ENCODE data around the gene MNAT1.
"Not testable (repeated sequence)": the region's sequence is repeated elsewhere in the genome, so short reads cannot be mapped to it uniquely, and the experiment has no call there.

The MNAT1 gene

DNA sequence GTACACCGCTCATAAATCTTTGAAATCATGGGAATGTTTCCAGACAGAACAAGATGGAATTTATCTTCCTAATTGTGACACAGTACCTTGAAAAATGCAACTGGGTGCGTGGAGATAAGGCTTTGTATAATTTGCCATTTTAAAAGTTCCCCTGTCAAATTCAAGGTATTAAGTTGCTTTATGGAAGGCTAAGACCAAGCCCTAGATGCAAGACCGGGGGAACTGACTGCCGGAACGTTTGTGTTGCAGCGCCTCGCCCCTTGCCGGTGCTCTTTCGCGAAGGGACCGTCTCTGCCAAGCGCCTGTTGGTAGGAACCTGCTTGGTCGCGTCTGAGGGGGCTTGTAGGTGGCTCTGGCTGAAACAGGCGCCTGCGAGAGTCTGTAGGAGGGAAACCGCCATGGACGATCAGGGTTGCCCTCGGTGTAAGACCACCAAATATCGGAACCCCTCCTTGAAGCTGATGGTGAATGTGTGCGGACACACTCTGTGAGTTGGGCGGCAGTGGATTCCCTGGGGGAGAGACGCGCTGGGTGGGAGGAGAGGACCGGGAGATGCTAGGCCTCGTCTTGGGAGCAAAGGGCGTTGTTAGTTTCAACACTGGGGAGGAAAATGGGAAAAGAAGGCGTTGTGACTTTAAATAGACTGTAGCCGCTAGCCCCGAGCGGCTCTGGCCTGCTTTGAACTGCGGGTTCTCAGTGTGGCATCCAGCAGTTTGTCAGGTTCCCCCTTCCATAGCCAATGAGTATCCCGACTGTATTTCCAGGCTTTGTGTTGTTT is at the start of gene MNAT1:
Gene MNAT1, plus strand, starts transcription at position 297 of the 778 bp plus-strand sequence. Its CDS starts 102 bp downstream, at position 399.
- DNase-seq: peak; percentile 93

DNA sequence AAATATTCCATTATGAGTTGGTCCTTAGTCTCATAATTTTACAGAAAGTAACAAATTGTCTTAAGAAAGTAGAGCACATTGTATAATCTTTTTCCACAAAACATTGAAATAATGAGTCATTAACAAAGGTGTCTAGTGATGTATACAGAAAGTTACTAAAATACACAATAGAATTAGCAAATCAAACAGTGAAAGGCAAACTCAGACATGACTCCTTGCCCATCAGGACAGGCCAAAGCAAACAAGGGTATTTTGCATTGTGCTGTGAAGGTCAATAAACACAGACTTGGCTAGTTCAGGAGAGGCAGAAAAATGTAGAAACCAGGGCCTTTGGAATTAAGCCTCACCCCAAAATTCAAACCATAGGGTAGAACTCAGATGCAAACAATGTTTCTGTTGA is 47.7 kb upstream of the MNAT1 start:
- DNase-seq: no peak

DNA sequence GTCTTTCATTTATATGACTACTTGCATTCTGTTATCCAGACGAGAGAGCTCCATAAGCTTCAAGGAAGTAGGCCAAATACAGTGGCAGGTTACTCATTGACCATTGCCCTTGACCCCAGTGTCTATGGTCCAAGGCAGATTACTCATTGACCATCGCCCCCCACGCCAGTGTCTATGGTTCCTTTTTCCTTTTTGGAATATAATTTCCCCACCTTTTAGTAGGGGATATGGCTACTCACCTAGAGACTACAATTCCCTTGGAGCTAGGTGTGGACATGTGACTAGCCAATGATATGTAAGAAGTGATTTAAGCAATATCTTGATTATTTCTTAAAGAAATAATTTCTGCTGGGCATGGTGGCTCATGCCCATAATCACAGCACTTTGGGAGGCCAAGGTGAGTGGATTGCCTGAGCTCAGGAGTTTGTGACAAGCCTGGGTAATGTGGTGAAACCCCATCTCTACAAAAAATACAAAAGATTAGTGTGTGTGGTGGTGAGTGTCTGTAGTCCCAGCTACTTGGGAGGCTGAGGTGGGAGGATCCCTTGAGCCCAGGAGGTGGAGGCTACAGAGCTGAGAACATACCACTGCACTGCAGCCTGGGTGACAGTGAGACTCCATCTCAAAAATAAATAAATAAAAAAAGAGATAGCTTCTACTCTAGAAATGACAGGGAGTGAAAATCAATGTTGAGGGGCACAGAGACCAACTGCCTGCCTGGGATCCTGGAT is 43.0 kb upstream of the MNAT1 start:
- no peak for DNase-seq

DNA sequence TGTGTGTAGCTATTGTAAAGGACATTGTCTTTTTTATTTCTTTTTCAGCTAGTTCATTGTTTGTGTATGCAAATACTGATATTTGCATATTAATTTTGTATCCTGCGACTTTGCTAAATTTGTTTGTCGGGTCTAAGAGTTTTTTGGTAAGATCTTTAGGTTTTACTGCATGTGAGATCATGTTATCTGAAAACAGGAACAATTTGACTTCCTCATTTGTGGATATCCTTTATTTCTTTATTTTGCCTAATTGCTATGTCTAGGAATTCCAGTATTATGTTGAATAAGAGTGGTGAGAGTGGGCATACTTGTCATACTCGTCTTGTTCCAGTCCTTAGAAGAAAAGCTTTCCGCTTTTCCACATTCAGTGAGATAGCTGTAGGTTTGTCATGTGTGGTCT is 39.2 kb upstream of the MNAT1 start:
- no peak for DNase-seq

DNA sequence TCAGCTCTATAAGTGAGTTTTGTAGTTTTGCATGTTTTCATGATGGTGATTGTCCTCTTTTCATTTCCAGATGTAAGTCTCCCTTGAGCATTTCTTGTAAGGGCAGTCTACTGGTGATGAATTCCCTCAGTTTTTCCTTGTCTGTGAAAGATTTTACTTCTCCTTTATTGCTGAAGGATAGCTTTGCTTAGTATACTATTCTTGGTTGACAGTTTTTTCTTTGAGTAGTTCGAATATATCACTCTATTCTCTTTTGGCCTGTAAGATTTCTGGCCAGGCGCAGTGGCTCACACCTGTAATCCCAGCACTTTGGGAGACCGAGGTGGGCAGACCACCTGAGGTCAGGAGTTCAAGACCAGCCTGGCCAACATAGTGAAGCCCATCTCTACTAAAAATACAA is 34.0 kb upstream of the MNAT1 start:
- no peak for DNase-seq

DNA sequence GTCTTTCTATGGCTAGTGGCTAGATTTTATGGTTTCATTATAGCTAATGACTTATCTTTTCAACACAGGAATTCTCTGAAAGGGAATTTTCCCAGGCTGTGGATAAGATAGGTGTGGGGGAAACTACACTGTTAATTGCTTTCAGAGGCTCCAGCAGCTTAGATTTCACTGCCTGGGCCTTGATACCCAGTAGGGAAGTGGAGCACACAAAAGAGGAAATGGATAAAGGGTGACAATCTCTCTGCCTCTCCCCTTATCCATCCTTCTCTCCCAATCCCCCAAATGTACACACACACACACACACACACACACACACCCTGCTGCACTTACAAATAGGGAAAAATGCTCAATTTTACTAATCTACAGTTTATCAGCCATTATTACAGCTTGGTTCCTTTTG is 29.5 kb upstream of the MNAT1 start:
- no peak for DNase-seq

DNA sequence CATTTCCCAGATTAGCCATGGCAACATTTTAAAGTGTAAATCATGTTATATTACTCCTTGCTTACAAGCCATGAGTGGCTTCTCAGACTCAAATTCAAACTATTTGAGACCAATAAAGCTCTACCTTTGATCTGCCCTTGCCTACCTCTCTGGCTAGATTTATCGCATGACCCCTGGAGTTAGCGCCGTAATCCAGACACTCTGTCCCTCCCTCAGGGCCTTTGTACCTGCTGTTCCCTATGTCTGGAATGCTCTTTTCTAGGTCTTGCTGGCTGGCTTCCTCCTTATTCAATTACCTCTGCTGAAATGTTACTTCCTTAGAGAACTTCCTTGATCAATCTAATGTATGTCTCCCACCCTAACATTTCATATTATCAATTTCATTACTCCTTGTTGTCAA is 26.7 kb upstream of the MNAT1 start:
- no peak for DNase-seq

DNA sequence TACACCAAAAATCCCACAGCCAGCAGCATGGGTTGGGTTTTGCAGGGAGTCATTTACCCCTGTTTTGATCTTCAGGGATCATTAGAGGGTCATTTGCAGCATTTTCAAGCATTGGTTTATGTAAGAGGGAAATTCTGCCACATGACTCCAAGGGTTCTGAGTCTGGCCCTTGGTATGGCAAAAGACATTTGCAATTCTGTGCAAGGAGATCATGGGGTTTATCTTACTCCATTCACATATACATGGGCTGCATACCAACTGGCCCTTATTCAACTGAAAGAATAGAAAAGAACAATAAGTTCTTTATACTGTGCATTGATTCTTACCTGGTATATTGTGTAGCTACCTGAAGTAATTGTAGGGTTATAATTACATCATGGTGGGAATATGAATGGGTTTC is 24.1 kb upstream of the MNAT1 start:
- DNase-seq: no peak

DNA sequence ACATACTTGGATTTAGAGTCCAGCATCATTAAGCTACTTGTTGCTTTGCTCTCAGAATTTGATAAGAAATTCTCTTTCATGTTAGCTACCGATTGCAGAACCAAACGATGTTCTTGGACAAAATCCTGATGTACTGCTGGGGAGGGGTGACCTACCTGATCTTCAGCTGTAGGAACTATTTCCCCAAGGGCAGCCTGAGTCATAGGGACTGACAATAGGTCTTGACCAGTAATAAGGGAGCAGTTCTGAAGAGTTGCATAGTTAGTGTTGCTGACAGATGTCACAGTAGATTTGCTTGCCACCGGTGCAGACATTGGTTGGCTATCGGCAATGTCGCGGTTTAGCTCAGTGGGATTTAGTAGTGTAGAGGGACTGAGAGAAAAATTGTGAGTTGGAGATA is 21.0 kb upstream of the MNAT1 start:
- no peak for DNase-seq

DNA sequence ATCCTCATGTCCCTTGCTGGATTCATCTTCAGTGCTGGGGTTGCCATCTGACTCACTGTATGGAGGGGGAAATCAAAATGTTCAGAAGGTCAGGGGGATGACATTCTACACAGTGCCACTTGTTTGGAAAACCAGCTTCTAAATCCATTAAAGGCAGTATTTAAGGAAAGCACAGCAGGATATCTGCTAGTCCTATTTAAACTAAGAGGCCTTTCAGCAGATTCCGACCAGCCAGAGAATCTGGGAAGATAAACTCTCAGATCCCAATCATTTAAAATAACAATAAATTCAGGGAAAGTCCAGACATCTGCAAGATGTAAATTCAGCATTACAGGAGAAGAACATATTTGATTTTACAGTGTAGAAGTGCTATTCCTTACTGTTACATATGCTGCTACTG is 14.2 kb upstream of the MNAT1 start:
- DNase-seq: no peak

DNA sequence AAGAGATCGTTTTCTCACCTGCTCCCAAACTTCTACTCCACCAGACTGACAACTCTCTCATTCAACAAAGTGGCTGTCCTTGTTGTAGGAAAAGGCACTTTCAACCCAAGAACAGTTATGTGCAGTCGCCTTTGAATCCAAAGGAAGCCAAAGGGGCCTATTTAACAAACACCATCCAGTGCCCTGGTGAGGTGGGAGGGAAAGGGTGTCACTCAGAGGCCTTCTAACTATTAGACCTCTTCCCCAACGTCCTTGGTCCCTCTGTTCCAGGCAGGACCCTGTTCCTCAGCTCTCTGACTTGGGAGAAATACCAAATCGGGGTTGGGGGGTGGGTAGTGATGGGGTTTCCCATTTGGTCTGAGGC is 13.6 kb upstream of the MNAT1 start:
- DNase-seq: no peak

DNA sequence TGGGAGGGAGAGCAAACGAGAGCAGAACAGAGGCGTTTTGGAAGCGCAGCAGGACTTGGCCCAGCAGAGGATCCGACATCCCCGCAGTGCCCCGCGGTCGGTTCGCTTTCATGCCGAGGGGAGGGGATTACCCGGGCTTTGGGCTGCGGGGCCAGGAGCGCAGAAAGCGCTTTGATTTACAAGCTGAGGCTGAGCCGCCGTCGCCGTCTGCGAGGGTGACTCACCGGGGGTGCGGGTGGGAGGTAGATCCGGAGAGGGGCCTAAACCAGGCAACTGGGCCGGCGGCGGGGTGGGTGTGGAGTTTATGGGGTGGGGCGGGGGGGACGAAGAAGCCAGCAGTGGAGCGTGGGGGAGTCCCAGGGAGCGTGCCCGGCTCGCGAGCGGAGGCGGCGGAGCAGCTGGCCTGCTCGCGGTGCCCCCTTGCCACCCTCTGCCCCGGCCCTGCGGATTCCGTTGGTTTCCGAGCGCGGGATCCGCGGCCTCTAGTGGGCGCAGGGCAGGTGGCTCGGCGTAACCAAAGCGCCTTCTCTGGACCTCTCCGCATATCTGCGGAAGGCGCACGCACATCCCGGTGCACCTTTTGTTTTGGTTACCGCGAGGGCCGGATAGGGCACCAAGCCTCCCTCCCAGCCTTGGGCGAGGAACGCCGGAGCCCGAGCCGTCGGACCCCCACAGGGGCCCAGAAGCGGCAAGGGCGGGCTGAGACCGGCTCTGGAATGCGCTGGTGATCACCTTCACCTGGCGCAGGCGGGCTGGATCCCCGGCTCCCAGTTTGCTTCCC is 13.0 kb upstream of the MNAT1 start:
- no peak for DNase-seq

DNA sequence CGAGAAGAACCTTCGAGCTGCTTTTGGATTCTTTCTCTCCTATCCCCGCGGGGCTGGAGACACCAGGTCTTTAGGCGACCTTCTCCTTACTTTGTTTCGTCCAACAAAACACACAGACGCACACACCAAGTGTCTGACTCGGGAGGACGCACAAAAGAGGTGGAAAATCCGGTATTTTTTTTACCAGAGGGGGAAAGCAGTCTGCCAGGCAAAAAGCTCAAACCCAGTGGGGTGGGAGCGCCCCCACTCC is 12.5 kb upstream of the MNAT1 start:
- no peak for DNase-seq

DNA sequence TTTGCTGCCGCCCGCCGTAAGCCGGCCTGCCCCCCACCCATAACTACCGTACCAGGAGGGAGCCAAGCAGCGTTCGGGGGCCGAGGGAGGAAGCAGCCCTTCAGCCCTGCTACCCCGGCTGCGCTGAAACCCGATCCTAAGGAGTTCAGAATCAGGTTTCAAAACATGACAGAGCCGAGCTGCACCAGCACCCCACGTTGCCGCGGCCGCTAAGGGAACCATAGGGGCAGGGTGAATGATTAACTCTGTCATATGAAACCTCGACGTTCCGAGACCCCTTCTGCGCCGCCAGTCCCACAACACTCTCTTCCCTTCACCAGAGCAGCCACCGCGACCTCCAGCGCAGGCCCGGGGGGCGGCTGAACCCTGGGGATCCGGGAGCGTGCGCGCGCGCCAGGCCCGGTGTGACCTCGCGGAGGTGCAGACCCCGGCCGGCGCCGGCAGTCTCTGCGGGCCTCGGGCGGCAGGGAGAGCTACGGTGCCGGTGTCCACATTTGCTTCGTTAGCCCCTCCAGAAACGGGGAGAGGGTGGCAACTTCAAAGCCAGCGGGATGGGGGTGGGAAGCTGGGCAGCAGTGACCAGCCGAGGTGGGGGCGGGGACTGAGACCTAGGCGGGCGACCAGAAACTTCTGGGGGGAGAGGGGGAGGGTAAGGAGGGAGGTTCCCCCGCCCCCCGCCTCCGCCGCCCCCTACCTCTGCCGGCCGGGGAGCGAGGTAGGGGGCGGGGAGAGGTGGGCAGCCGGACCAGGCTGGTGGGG is 12.0 kb upstream of the MNAT1 start:
- DNase-seq: peak; percentile 59

DNA sequence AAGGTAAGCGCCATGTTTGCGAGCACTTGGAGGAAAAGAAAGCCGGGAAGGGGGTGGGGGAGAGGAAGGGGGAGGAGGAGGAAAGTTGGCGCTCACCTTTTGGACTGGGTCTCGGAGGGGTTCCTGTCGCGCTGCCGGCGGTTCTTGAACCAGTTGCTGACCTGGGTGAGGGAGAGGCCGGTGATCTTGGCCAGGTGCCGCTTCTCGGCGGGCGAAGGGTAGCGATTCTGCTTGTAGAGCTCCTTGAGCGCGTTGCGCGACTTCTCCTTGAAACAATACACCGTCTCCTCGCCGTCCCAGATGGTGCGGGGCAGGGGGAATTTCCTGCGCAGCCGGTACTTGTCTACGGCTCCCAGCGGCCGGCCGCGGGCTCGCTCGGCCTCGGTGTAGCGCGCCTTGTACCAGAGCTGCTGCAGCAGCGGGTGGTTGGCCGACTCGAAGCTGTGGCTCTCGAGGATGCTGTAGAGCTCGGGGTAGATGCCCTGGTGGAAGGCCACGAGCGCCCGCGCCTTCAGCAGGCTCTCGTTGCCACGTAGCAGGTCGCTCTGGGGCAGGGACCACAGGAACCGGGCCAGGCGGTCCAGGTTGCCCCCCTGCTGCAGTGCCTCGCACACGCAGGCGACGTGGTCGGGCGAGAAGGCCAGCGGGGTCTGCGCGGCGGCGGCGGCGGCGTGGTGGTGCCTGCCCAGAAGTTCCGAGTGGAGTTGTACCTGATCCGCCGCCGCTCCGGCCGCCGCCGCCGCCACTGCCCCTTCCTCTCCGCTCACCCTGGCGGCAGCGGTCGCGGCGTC is 11.2 kb upstream of the MNAT1 start:
- DNase-seq: no peak

DNA sequence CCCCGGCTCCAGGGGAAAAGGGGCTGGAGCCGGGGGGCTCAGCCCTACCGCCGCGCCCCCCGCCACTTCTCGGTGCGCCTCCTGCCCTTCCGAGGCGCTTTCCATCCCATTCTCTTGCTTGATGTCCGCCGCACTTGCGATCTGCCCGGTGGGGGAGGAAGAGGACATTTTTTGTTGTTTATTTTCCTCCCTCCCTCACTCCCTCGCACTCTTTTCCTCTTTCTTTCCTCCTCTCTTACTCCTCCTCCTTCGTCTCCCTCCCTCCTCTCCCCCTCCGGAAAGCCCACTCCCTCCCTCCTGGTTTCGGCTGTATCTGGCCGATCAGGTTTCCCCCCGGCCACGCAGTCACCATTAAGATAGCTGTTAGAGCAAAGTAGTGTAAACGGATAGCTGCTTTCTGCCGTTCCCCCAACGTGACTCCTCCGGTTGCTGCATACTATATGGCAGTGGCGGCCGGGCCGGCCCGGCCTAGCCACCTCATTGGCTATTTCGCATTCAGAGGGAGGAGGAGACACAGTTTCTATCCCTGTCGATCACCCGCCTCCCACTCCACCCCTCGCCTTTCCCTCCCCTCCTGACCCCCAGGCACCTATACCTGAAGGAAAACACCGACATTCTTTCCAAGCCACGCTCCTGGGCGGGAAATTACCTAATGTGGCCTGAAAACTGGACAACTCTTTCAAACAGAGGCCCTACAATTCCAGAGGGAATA is 10.5 kb upstream of the MNAT1 start, which contains the start of gene SIX4:
Gene SIX4, minus strand, starts transcription at position 445 of the 712 bp plus-strand sequence. Its CDS starts 277 bp downstream, at position 168.
- DNase-seq: peak; percentile 68

DNA sequence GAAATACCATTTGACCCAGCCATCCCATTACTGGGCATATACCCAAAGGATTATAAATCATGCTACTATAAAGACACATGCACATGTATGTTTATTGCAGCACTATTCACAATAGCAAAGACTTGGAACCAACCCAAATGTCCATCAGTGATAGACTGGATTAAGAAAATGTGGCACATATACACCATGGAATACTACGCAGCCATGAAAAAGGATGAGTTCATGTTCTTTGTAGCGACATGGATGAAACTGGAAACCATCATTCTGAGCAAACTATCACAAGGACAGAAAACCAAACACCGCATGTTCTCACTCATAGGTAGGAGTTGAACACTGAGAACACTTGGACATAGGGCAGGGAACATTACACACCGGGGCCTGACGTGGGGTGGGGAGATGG is 3.3 kb upstream of the MNAT1 start:
- DNase-seq: not testable (repeated sequence)

DNA sequence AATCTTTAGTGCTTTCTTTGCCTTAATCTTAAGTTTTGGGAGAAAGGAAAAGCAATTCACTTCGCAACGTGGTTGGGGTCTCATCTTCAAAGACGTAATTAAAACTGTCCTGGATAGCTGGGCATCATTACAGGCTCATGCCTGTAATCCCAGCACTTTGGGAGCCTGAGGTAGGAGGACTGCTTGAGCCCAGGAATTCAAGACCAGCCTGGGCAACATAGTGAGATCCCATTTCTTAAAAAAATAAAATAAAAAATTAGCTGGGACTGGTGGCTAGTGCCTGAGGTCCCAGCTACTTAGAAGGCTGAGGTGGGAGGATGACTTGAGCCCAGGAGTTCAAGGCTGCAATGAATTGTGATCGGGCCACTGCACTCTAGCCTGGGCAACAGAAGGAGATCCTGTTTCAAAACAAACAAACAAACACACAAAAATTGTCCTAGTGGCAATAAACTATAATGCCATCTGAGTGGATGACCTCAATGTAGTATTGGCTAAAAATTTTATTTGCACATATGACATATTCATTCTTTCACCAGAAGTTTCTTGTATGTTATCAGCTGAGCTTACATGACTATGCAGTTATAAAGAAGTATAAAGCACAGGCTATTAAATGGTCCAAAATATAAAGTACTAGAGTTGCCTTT is 1.6 kb upstream of the MNAT1 start:
- DNase-seq: no peak

DNA sequence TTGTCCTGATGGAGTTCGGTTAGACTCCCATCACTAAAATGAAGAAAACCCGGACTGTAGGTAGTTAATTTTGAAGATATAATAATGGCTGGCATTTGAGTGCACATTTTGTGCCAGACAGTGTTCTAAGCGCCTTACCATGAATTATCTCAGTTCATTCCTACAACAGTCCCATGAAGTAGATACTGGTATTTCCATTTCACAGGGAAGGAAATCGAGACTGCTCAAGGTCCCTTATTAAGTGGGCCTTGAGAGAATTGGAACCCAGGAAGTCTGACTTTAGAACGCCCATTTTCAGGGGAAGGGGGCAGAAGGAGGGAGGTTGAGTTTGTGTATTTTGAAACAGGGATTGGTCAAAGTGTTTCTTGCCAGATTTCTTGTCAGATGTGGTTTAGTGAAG is 855 bp downstream of the MNAT1 start:
- DNase-seq: no peak

DNA sequence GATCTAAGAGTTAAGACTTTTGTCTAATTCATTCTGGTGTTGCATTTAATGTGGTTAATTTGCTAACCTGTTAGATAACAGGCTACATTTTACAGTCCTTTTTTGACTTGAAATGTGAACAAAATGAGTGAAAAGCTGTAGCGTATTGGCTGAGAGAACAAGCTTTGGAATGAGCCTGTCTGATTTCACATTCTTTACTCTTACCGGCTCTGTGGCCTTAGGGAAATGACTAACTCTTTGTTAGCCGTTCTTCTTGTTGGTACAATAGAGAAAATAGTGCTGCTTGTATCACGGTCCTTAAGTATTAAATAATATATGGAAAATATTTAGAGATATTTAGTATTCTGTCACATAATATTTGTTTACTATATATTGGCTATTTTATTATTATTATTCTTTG is 1.9 kb downstream of the MNAT1 start:
- DNase-seq: no peak

DNA sequence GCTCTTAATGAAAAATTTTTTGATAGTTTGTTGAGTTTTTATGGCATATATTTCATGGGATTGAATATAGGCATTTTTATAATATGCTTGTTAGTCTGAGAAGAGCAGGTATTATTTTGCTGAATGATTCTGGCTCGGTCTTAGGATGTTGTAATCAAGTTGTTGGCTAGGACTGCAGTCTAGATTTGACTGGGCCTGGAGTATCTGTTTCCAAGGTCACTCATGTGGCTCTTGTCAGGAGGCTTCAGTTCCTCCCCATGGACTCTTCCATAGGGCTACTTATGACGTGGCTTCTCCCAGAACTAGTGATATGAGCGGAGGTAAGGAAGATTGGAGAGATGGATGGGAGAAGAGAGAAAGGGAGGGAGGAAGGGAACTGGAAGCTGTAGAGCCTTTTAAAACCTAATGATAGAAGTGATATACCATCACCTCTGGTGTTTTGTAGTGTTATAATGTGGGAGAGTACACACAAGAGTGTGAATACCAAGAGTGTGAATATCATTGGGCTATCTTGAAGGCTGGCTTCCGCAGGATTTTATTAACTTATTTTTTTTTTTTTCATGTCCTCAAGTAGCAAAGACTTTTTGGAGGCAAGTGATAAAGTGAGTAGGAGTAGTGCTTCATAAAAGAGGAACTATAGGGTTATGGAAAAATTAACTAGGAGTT is 4.4 kb downstream of the MNAT1 start:
- DNase-seq: no peak

All from NCI-H1694 treated with DMSO at 0.1 percent for 48 hours (cell line).